Stimulated activated CD8-positive, alpha-beta memory T cell treated with anti-CD3 and anti-CD28 coated beads, Interleukin-12 subunit alpha, Interleukin-12 subunit beta, amount 100 ng/mL, for 24 hours (primary cell): ENCODE results near the gene BCHE.
"Not testable (repeated sequence)": the region's sequence is repeated elsewhere in the genome, so short reads cannot be mapped to it uniquely, and the experiment has no call there.

Experiments used
- DNase-seq: peaks from one replicate; pipeline ENCODE4 v3.0.0-alpha.2; 2020; ENCODE audit errors: extremely low read depth

The BCHE gene

GRCh38 chr3:165816209-165816608 is 21.0 kb downstream of the BCHE start:
- no peak for DNase-seq

- DNase-seq, result no peak
Observed at GRCh38 chr3:165815682-165816081, 21.5 kb downstream of the BCHE start.

DNA sequence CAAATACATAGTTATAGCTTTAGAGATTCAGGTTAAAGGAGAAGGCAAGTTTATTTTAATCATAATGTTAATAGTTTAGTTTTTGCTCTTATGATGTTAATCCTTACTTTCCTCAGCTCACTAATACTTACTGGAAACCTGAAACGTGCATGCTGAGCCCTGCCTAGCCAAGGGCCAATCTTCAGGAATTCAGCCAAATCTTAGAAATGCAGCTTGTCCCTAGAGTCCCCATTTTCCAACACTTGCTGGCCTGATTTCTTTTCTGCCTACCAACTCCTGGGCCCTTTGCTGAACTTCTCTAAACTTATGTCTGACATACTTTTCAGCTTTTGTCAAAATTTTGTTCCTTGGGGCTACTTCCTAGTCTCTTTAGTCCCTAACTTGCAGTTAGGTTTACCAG is 22.8 kb downstream of the BCHE start:
- no peak for DNase-seq

DNA sequence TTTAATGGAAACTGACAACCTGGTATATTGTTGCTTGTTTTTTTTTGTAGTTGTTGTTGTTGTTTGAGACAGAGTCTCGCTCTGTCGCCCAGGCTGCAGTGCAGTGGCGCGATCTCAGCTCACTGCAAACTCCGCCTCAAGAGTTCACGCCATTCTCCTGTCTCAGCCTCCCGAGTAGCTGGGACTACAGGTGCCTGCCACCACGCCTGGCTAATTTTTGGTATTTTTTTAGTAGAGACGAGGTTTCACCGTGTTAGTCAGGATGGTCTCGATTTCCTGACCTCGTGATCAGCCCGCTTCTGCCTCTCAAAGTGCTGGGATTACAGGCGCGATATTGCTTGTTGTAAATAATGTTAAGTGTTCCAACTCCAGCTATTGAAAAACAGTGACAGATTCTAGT is 29.3 kb downstream of the BCHE start:
- DNase-seq, result not testable (repeated sequence)

DNA sequence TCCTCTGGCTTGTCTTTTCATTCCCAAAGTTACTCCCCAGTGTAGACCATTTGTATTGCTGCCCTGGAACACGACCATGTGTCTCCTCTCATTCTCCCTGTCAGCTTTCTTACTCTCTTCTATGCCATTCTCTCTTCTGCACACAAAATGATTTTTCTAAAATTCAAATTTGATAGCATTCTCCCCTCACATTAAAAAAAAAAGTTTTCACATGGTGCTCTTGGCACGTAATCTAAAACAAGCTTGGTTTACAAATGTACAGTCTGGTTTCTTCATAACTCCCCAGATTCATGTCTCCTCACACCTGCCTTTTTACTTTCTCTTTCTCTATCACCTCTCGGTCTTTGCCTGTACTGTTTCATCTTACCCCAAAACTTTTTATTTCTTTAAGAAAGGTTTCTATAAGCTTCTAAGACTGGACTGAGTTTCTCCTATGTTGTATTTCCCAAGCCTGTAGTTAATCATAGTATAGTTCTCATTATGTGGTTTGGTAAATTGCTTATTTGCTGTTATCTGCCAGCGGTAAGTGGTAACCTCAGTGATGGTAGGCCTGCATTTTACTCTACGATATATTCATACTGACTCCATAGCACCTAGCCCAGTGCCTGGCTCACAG is 31.2 kb downstream of the BCHE start:
- no peak for DNase-seq

- no peak for DNase-seq
Observed at GRCh38 chr3:165803471-165803870, 33.8 kb downstream of the BCHE start.

DNA sequence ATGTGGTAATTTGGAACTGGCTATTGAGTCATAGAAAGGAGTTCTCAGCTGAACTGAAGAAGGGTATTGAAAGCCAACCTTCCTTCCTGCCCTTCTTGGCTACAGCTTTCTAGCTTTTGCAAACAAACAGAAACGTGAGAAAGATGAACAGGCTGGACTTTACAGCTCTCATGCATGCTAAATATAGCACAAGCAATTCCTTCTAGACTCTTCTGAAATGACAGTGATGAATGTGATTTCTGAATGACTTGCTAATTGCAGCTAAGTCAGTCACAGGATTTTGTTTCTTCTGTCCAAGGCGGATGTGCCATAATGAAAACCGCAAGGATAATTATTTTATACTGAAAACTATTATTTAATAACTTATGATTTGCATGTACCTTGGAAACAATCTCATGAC is 36.3 kb downstream of the BCHE start:
- DNase-seq, result no peak

- no peak for DNase-seq
Observed at GRCh38 chr3:165799026-165799425, 38.2 kb downstream of the BCHE start.

DNA sequence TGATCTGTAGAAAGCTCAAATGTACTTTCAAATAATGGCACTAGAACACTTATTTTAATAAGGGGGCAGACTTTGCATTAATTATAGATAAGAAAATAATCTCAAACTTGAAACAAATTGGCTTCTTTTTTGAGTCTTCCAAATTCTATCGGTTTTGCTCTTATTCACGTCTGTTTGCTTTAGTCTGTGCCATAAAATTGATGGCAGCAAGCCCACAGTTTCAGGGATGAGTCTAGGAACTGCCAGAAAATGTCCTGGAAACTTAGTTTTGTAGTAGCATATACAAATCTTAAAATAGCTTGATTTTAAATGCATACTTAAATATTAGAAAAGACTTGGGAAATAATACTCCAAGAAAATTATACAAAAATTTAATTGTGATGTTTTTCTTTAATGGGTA is 39.7 kb downstream of the BCHE start:
- no peak for DNase-seq

- no peak for DNase-seq
Observed at GRCh38 chr3:165796701-165797100, 40.5 kb downstream of the BCHE start.

DNA sequence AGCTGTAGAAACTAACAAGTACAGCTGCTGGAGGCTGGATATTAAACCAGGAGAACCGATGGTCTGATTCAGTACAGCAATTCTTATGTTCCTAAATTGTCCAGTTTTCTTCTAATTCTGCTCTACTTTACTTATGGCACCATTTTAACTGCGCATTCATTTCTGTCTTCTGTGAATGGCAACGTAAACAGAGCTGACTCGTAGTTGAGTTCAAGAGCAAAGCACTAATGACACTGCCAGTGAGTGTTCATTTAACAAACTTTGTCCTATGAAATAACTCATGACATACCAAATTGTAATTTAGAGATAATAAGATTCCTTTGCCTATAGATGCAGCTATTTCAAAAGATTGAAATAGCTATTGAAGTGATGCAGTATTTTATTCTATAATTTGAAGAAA is 48.7 kb downstream of the BCHE start:
- no peak for DNase-seq

- no peak for DNase-seq
Observed at GRCh38 chr3:165786013-165786412, 51.2 kb downstream of the BCHE start.

- no peak for DNase-seq
Observed at GRCh38 chr3:165784337-165784736, 52.9 kb downstream of the BCHE start.

GRCh38 chr3:165783383-165783782 is 53.8 kb downstream of the BCHE start:
- DNase-seq, result no peak

- DNase-seq, result no peak
Observed at GRCh38 chr3:165778891-165779290, 58.3 kb downstream of the BCHE start.

GRCh38 chr3:165778456-165778855 is 58.8 kb downstream of the BCHE start:
- no peak for DNase-seq

DNA sequence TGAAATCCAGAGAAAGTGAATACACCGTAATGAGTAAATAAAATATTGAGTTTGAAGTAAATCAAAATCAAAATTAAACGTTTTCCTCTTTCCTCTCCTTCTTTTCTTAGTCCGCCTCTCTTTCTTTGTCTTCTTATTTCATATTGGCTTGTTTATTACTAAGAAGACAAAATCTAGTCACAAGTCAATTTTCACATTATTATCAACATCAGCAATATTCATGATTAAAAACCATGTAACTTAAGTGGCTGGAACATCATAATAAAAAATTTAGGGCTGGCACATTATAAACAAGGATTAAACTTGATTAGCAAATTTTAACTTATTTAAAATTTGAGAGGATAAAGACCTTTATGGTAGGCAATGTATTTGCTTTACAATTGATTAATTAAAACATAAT is 61.4 kb downstream of the BCHE start:
- DNase-seq, result no peak

DNA sequence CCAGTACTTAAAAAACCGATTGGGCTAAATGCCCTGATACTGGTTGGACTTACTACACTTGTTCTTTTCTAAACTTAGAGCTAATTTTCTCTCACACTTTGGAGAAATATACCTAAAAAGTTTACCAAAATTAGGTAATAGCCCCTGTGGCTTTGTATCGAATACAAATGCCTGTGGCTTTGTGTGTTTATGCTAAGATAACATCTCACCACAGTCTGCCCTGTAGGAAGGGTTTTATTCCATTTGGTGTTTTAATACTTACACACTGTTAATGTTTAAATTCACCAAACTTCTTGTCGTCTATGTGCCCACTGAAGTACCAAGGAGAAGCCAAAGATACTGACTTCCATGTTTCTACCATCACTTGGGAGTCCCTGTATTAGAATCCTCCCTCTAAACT is 66.4 kb downstream of the BCHE start:
- DNase-seq, result no peak

DNA sequence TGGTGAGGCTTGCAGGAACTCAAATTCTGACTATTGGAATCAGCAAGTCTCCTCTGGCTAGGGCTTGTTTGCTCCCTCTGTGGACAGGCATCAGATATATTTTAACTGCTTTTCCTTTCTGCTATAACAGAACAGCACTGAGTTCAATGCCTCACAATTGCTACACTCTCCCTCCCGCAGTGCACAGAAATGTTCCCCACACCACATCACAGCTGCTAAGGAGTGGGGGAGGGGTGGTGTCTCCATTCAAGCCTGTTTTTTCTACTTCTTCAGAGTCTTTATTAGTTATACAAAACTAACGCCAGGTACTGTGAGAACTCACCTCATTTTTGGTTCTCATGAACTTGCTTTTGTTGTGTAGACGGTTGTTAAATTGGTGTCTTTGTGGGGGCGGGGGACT is 68.5 kb downstream of the BCHE start:
- no peak for DNase-seq

GRCh38 chr3:165759041-165759440 is 78.2 kb downstream of the BCHE start:
- no peak for DNase-seq

DNA sequence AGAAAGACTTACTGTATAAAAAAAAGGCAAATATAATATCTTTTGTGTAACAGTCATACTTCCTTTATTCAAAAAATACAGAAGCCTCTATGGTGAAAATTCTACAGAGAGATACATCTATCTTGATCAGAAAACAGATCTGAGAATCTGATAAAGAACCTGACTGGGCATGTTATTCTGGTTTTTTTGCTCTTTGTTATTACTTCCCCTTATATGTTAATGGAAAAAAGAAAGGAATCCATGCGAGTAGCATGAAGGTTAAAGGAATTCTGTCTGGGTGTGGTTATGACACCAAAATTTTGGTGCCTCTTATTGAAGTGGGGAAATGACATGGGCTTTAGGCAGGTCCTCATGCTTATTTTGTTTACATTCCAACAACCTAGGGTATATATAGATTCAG is 81.7 kb downstream of the BCHE start:
- no peak for DNase-seq

DNA sequence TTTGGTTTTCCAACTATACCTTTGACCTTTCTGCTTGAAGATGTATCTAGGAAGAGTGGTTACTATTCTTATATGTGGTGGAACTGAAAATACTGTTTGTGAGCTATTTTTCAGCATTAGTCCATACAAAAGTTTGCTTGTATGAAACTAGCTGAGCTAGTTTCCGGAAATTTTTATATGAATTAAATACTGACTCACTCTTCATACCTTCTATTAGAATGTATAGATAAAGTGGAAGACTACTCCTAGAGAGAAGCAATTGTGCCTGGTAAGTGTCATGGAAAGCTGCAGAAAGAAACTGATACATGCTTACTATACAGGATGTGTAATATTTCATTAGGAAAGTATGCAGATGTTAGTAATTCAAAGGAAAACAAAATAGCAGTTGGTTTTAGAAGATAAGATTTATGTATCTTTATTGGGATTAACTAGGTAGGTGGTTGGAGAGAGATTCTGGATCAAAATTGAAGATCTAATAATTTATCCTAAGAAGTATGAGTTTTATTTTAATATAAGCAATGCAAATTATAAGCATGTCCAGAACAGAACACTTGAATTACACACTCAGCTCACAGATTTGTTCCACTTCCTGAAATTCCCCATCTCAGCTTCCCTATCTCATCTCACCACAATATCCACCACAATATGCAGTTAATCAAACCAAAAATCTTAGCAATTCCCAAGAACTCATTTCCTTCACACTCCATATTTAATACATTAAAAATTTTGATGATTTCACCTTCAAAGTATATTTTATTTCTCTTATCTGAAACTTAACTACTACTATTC is 82.8 kb downstream of the BCHE start:
- DNase-seq, result no peak

- no peak for DNase-seq
Observed at GRCh38 chr3:165753560-165753959, 83.7 kb downstream of the BCHE start.

- no peak for DNase-seq
Observed at GRCh38 chr3:165751637-165752036, 85.6 kb downstream of the BCHE start.
